Raji (cell line): ENCODE measurements around the gene KMT5C.

Experiments used
- POLR2A ChIP-seq: IDR thresholded peaks from 2 replicates; pipeline ENCODE4 v1.6.1; 2011; ENCODE audit warnings: low read depth, low read length, control low read depth; ENCODE audit not compliant: insufficient read depth

The KMT5C gene

GRCh38 chr19:55339105-55339888, at the start of gene KMT5C:
Gene KMT5C, plus strand, starts transcription at chr19:55339876. Its CDS starts 2,061 bp downstream, at chr19:55341937.
- TF ChIP-seq POLR2A: no peak

GRCh38 chr19:55297267-55297666, 42.4 kb upstream of the KMT5C start:
- no peak for TF ChIP-seq POLR2A

- TF ChIP-seq POLR2A: no peak
Observed at GRCh38 chr19:55299991-55300390, 39.7 kb upstream of the KMT5C start.

- TF ChIP-seq POLR2A: no peak
Observed at GRCh38 chr19:55300886-55301458, 38.7 kb upstream of the KMT5C start.

- 0 out of 2 replicates have a peak, but pooled peaks have one; percentile 42 for TF ChIP-seq POLR2A
Observed at GRCh38 chr19:55301459-55302317, 38.0 kb upstream of the KMT5C start.

- no peak for TF ChIP-seq POLR2A
Observed at GRCh38 chr19:55302318-55302703, 37.4 kb upstream of the KMT5C start.

GRCh38 chr19:55303477-55303876, 36.2 kb upstream of the KMT5C start:
- TF ChIP-seq POLR2A: no peak

- no peak for TF ChIP-seq POLR2A
Observed at GRCh38 chr19:55304279-55304978, 35.2 kb upstream of the KMT5C start.

- TF ChIP-seq POLR2A: no peak
Observed at GRCh38 chr19:55304980-55305379, 34.7 kb upstream of the KMT5C start.

- no peak for TF ChIP-seq POLR2A
Observed at GRCh38 chr19:55305491-55305890, 34.2 kb upstream of the KMT5C start.

GRCh38 chr19:55305983-55306562, 33.6 kb upstream of the KMT5C start:
- no peak for TF ChIP-seq POLR2A

- TF ChIP-seq POLR2A: no peak
Observed at GRCh38 chr19:55306712-55307111, 33.0 kb upstream of the KMT5C start.

GRCh38 chr19:55308281-55308680, 31.4 kb upstream of the KMT5C start:
- no peak for TF ChIP-seq POLR2A

GRCh38 chr19:55309448-55309847, 30.2 kb upstream of the KMT5C start:
- no peak for TF ChIP-seq POLR2A

GRCh38 chr19:55310498-55310897, 29.2 kb upstream of the KMT5C start:
- TF ChIP-seq POLR2A: no peak
